ENCODE measurements around the gene INSRR.

INSRR gene

DNA sequence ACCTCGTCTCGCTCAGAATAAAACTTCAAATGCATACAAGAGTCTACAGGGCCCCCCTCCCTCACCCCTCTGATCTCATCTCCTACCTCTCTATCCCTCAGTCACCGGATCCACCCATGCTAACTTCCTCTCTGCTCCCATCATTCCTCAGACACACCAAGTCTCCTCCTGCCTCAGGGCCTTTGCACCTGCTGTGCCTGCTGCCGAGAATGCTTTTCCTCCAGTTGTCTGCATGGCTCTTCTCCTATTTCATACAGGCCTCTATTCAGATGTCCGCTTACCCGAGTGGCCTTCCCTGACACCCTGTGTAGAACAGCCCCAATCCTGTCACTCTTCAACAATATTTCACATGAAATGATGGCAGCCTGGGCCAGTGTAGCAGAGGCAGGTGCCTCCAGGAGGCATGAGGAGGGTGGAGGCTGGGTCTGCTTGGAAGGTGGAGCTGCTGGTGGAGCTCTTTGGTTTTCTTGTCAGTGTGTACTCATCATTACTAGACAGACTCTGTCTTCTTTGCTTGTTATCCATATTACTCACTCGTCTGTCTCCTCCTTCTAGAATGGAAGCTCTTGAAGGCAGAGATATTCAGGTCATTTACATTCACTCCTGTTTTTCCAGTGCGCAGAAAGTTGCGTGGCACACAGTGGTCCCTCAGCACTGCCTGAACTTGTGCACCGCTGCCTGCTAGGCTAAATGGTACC, 46.5 kb downstream of the INSRR start:
- TF ChIP-seq YY1 (IDR thresholded peaks at IDR 0.05; ENCODE audit: low read depth) (no peak), CREB1 (IDR thresholded peaks at IDR 0.05; ENCODE audit: low read depth) (no peak), TCF12 (IDR thresholded peaks at IDR 0.05; ENCODE audit: low read depth) (no peak), EGR1 (IDR thresholded peaks at IDR 0.05) (no peak), RAD21 (IDR thresholded peaks at IDR 0.05; ENCODE audit: low read depth) (no peak), CEBPB (IDR thresholded peaks at IDR 0.05) (no peak)
- TF ChIP-seq, protein P1, sequence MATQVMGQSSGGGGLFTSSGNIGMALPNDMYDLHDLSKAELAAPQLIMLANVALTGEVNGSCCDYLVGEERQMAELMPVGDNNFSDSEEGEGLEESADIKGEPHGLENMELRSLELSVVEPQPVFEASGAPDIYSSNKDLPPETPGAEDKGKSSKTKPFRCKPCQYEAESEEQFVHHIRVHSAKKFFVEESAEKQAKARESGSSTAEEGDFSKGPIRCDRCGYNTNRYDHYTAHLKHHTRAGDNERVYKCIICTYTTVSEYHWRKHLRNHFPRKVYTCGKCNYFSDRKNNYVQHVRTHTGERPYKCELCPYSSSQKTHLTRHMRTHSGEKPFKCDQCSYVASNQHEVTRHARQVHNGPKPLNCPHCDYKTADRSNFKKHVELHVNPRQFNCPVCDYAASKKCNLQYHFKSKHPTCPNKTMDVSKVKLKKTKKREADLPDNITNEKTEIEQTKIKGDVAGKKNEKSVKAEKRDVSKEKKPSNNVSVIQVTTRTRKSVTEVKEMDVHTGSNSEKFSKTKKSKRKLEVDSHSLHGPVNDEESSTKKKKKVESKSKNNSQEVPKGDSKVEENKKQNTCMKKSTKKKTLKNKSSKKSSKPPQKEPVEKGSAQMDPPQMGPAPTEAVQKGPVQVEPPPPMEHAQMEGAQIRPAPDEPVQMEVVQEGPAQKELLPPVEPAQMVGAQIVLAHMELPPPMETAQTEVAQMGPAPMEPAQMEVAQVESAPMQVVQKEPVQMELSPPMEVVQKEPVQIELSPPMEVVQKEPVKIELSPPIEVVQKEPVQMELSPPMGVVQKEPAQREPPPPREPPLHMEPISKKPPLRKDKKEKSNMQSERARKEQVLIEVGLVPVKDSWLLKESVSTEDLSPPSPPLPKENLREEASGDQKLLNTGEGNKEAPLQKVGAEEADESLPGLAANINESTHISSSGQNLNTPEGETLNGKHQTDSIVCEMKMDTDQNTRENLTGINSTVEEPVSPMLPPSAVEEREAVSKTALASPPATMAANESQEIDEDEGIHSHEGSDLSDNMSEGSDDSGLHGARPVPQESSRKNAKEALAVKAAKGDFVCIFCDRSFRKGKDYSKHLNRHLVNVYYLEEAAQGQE (IDR thresholded peaks at IDR 0.05; ENCODE audit: low read depth), result no peak
- TF ChIP-seq, protein P2, sequence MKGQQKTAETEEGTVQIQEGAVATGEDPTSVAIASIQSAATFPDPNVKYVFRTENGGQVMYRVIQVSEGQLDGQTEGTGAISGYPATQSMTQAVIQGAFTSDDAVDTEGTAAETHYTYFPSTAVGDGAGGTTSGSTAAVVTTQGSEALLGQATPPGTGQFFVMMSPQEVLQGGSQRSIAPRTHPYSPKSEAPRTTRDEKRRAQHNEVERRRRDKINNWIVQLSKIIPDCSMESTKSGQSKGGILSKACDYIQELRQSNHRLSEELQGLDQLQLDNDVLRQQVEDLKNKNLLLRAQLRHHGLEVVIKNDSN (IDR thresholded peaks at IDR 0.05), result no peak
- TF ChIP-seq, protein P3, sequence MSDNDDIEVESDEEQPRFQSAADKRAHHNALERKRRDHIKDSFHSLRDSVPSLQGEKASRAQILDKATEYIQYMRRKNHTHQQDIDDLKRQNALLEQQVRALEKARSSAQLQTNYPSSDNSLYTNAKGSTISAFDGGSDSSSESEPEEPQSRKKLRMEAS (IDR thresholded peaks at IDR 0.05), result no peak

DNA sequence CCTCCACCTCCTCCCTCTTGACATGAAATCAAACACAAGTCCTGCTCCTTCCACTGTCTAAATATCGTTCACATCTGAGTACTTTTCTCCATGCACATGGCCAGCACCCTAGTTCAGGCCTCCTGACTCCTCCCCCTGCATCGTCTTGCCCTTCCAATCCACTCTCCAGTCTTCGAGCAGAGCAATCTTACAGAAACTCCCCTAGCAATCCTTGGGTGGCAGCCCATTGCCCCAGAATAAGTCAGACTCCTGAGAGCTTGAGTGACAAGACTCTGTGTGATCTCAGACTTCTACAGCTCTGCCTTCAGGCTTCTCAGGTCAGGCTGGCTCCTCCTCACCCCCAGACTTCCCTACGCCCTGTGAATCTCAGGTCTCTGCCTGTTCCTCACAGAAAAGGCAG, 47.7 kb downstream of the INSRR start:
- no peak for TF ChIP-seq TEAD4 (IDR thresholded peaks at IDR 0.05)
- TF ChIP-seq, protein P2 (IDR thresholded peaks at IDR 0.05), result no peak

DNA sequence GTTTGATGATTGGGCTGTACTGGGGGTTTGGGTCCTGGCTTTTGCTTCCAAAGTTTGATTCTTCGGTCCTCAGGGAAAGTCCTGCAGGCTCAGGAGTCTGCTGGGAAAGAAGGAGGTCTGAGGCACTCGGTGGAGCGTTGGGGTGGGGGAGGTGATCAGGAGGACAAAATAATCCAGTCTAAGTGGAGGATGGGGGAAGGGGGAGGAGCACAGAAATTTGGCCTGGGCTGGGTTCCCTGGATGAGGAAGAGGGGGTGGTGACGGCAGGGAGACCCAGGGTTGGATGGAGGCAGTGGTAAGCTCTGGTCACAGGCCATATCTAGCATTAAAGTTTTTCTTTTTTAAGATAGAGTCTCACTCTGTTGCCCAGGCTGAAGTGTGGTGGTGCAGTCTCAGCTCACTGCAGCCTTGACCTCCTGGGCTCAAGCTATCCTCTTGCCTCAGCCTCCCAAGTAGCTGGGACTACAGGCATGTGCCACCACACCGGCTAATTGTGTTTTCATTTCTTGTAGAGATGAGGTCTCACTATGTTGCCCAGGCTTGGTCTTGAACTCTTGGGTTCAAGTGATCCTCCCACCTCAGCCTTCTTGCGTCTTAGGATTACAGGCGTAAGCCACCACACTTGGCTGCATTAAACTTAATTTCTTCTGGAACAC, 49.1 kb downstream of the INSRR start:
- TF ChIP-seq EGR1 (IDR thresholded peaks at IDR 0.05) (no peak), YY1 (IDR thresholded peaks at IDR 0.05; ENCODE audit: low read depth) (no peak), TCF12 (IDR thresholded peaks at IDR 0.05; ENCODE audit: low read depth) (no peak), TAF1 (IDR thresholded peaks at IDR 0.05; ENCODE audit: low read depth) (no peak), ZBTB7A (IDR thresholded peaks at IDR 0.05; ENCODE audit: low read depth) (no peak)

DNA sequence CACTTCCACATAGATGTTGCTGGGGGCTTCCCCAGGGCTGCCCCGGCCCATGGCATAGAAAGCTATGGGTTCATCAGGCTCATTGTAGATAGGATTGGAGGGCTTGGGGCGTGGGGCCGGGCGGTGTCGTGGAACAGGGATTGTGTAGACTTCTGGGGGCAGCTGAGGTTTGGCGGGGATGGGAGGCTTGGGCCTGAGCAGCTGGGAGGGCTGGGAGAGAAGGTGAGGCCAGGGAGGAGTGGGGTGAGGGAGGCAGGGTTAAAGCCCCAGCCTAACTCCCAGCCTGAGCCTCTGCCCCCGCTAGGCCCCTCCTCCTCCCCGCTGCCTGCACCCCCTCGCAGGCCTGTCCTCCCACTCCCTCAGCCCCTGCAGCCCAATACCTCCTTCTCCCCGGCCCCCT, 49.6 kb downstream of the INSRR start:
- TF ChIP-seq ZBTB7A (IDR thresholded peaks at IDR 0.05; ENCODE audit: low read depth) (no peak), RAD21 (IDR thresholded peaks at IDR 0.05; ENCODE audit: low read depth) (no peak), TCF12 (IDR thresholded peaks at IDR 0.05; ENCODE audit: low read depth) (no peak), YY1 (IDR thresholded peaks at IDR 0.05; ENCODE audit: low read depth) (no peak), EP300 (IDR thresholded peaks at IDR 0.05; ENCODE audit: borderline replicate concordance) (no peak)
- TF ChIP-seq, protein P2 (IDR thresholded peaks at IDR 0.05), result no peak

DNA sequence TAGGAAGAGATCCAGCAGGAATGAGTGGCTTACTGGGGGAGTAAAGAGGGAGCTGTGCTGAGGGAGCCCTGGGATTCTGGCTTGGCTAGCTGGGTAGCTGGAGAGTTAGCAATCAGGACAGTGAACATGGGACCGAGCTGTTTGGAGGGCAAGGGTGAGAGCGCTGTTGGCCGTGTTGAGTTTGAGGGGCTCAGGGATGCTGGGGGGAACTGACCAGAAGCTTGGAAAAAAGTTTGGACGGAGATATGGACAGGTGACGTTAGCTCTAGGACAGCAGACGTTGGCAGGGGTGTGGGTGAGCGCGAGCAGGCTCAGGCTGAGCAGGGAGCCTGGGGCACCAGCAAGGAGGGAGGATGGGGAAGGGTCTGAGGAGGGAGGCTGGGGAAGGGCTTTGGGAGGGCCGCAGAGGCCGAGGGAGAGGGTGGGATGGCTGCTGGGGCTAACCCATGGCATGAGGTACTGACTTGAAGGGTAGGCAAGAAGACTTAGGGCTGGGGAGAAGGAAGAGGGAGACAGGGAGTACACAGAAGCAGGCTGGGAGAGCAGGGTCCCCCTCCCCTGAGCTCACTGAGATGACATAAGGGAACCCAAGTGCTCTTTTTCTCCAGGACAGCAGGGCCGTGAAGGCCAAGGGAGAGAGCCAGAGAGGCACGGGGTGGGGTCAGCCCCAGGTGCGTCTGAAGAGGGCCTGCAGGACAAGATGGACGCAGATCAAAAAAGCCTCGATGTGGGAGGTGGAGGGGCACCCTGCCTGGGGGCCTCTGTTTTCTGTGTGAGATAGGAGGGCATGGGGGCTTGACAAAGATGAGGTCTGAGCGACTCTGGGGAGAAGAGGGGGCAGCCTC, 50.5 kb downstream of the INSRR start:
- TF ChIP-seq, protein P3 (IDR thresholded peaks at IDR 0.05), result no peak
- TF ChIP-seq ZBTB7A (IDR thresholded peaks at IDR 0.05; ENCODE audit: low read depth), result no peak
- TF ChIP-seq RAD21 (IDR thresholded peaks at IDR 0.05; ENCODE audit: low read depth), result no peak

DNA sequence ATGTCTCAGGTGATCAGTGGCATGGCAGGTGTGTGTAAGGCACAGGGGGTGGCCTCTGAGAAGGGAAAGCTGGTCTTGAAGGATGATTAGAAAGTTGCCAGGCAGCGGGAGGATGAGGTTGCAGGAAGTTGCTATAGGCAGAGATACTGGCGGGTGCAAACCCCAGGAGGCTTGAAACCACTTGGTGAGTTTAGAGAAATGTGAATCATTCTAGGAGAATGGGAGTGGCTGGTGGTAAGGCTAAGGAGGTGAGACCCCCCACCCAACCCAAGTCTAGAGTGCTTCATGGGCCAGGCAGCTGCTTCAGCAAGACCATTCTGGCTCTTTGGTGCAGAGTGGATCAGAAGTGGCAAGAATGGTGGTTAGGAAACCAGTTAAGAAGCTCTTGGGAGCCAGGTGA, 51.3 kb downstream of the INSRR start:
- TF ChIP-seq YY1 (IDR thresholded peaks at IDR 0.05; ENCODE audit: low read depth) (no peak), EP300 (IDR thresholded peaks at IDR 0.05; ENCODE audit: borderline replicate concordance) (no peak), ZBTB7A (IDR thresholded peaks at IDR 0.05; ENCODE audit: low read depth) (no peak), TCF12 (IDR thresholded peaks at IDR 0.05; ENCODE audit: low read depth) (no peak), TEAD4 (IDR thresholded peaks at IDR 0.05) (no peak), CEBPB (IDR thresholded peaks at IDR 0.05) (no peak), CREB1 (IDR thresholded peaks at IDR 0.05; ENCODE audit: low read depth) (no peak), RAD21 (IDR thresholded peaks at IDR 0.05; ENCODE audit: low read depth) (no peak)
- TF ChIP-seq, protein P1 (IDR thresholded peaks at IDR 0.05; ENCODE audit: low read depth), result no peak
- TF ChIP-seq, protein P2 (IDR thresholded peaks at IDR 0.05), result no peak
